OCI-LY1 (cell line): ENCODE results near the gene PAX5.

Experiments used
- EZH2 ChIP-seq: fragments of 200-600 bp; sonication (generic), shearing (Covaris generic); IDR thresholded peaks from 2 replicates; pipeline ENCODE4 v1.8.0; 2017; ENCODE audit warnings: borderline replicate concordance, mixed run types, mild to moderate bottlenecking, antibody characterized with exemption, low read length, moderate library complexity, mixed read lengths
- TF ChIP-seq, protein P1 (sequence below): fragments of 200-600 bp; sonication (generic), shearing (Covaris generic); IDR thresholded peaks from 2 replicates; pipeline ENCODE4 v1.5.1; 2017; ENCODE audit warnings: mild to moderate bottlenecking, antibody characterized with exemption, low read length, moderate library complexity, mixed read lengths

- TF ChIP-seq, protein P1, sequence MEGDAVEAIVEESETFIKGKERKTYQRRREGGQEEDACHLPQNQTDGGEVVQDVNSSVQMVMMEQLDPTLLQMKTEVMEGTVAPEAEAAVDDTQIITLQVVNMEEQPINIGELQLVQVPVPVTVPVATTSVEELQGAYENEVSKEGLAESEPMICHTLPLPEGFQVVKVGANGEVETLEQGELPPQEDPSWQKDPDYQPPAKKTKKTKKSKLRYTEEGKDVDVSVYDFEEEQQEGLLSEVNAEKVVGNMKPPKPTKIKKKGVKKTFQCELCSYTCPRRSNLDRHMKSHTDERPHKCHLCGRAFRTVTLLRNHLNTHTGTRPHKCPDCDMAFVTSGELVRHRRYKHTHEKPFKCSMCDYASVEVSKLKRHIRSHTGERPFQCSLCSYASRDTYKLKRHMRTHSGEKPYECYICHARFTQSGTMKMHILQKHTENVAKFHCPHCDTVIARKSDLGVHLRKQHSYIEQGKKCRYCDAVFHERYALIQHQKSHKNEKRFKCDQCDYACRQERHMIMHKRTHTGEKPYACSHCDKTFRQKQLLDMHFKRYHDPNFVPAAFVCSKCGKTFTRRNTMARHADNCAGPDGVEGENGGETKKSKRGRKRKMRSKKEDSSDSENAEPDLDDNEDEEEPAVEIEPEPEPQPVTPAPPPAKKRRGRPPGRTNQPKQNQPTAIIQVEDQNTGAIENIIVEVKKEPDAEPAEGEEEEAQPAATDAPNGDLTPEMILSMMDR = no peak
- no peak for TF ChIP-seq EZH2
Observed at GRCh38 chr9:36986468-36987408, 47.3 kb downstream of the PAX5 start.
